ENCODE data around the gene PDSS2.

- TF ChIP-seq POLR2AphosphoS5 (IDR thresholded peaks at IDR 0.05): no peak
- no peak for TF ChIP-seq EP300 (IDR thresholded peaks at IDR 0.05)
- no peak for TF ChIP-seq POLR2A (IDR thresholded peaks at IDR 0.05)
These were observed 336.6 kb downstream of the PDSS2 start for GRCh38 chr6:107122748-107123147.

Data from suprapubic skin (tissue), 4 donors.